ENCODE results near the gene PIEZO2.

PIEZO2 gene

GRCh38 chr18:10913919-10914318 lies 235.4 kb downstream of the PIEZO2 start:
- Histone ChIP-seq H3K27ac (no peak overlapping the region), H3K9me3 (no peaks in the 10 kb centered on the region), H3K4me3 (no peak overlapping the region), H3K4me1 (no peaks in the 10 kb centered on the region), H3K27me3 (no peaks in the 10 kb centered on the region), H3K9ac (no peak overlapping the region), H4K20me1 (no peaks in the 10 kb centered on the region), H3K4me2 (no peak overlapping the region), H3K36me3 (no peaks in the 10 kb centered on the region)
- TF ChIP-seq Cebpa-rat (IDR thresholded peaks at IDR 0.05): no peak

- TF ChIP-seq Cebpa-rat (IDR thresholded peaks at IDR 0.05): no peak
- H3K4me1 ChIP-seq: no peaks in the 10 kb centered on the region
- H3K27me3 ChIP-seq: no peaks in the 10 kb centered on the region
- no peak overlapping the region for H3K27ac ChIP-seq
- H3K36me3 ChIP-seq: no peaks in the 10 kb centered on the region
- no peak overlapping the region for H3K4me2 ChIP-seq
- H3K9me3 ChIP-seq: no peaks in the 10 kb centered on the region
- H4K20me1 ChIP-seq: no peaks in the 10 kb centered on the region
- H3K9ac ChIP-seq: no peak overlapping the region
- H3K4me3 ChIP-seq: no peak overlapping the region
These were observed 236.4 kb downstream of the PIEZO2 start for GRCh38 chr18:10912790-10913545.

- Histone ChIP-seq H3K4me3 (no peak overlapping the region), H3K4me2 (no peak overlapping the region), H3K9ac (no peak overlapping the region), H3K4me1 (no peaks in the 10 kb centered on the region), H3K27me3 (no peaks in the 10 kb centered on the region), H3K9me3 (no peaks in the 10 kb centered on the region), H3K27ac (no peak overlapping the region), H3K36me3 (no peaks in the 10 kb centered on the region), H4K20me1 (no peaks in the 10 kb centered on the region)
- no peak for TF ChIP-seq Cebpa-rat (IDR thresholded peaks at IDR 0.05)
These were observed 239.6 kb downstream of the PIEZO2 start for GRCh38 chr18:10909724-10910123.

- no peak for TF ChIP-seq Cebpa-rat (IDR thresholded peaks at IDR 0.05)
- H3K27ac ChIP-seq: no peak overlapping the region
- no peak overlapping the region for H3K4me2 ChIP-seq
- no peaks in the 10 kb centered on the region for H3K36me3 ChIP-seq
- H3K4me3 ChIP-seq: no peak overlapping the region
- H3K9ac ChIP-seq: no peak overlapping the region
- no peaks in the 10 kb centered on the region for H4K20me1 ChIP-seq
- no peaks in the 10 kb centered on the region for H3K9me3 ChIP-seq
- H3K4me1 ChIP-seq: no peaks in the 10 kb centered on the region
- no peaks in the 10 kb centered on the region for H3K27me3 ChIP-seq
These were observed 240.6 kb downstream of the PIEZO2 start for GRCh38 chr18:10908760-10909159.

DNA sequence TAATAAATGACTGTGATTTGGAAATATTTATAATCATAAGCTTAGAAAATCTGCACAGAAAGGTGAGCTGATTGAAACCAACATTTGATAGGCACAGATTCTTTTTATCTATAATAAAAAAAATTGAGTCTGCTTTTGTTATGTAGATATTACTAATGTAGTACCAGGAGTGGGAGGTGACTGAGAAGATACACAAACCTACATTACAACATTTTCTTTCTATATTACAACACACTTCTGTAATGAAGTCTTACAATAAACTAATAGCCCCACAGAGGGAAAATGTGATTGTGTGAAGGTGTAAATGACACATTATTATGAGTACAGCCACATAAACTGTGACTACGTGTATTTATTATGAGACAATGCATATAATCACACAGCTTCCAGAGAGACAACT lies 241.6 kb downstream of the PIEZO2 start:
- H3K27ac ChIP-seq: no peak overlapping the region
- H3K4me3 ChIP-seq: no peak overlapping the region
- H3K9me3 ChIP-seq: no peaks in the 10 kb centered on the region
- H3K4me2 ChIP-seq: no peak overlapping the region
- no peak overlapping the region for H3K9ac ChIP-seq
- no peaks in the 10 kb centered on the region for H3K27me3 ChIP-seq
- H3K36me3 ChIP-seq: no peaks in the 10 kb centered on the region
- H3K4me1 ChIP-seq: no peaks in the 10 kb centered on the region
- TF ChIP-seq Cebpa-rat (IDR thresholded peaks at IDR 0.05): no peak
- no peaks in the 10 kb centered on the region for H4K20me1 ChIP-seq

DNA sequence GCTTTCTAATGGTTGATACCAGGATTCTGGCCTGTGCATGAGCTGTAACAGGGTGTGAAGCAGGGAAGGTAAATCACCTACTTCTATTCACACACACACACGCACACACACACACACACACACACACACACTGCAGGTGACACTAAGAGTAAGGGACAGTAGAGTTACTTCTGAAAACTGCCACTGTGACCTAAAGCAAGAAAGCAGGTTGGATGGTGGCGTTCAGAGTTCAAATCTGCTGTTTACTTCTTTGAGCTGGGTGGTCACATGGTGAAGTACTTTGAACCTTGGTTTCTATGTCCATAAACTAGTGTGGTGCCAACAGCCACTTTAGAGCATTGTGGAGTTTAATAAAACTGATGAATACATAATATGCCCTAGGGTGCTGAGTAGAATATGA lies 248.0 kb downstream of the PIEZO2 start:
- Histone ChIP-seq H3K9ac (no peak overlapping the region), H3K27ac (no peak overlapping the region), H3K4me2 (no peak overlapping the region), H3K9me3 (no peaks in the 10 kb centered on the region), H3K27me3 (no peaks in the 10 kb centered on the region), H3K36me3 (no peaks in the 10 kb centered on the region), H3K4me3 (no peak overlapping the region), H4K20me1 (no peaks in the 10 kb centered on the region), H3K4me1 (peaks cover 28% of the 10 kb centered on the region)
- TF ChIP-seq Cebpa-rat (IDR thresholded peaks at IDR 0.05): no peak

DNA sequence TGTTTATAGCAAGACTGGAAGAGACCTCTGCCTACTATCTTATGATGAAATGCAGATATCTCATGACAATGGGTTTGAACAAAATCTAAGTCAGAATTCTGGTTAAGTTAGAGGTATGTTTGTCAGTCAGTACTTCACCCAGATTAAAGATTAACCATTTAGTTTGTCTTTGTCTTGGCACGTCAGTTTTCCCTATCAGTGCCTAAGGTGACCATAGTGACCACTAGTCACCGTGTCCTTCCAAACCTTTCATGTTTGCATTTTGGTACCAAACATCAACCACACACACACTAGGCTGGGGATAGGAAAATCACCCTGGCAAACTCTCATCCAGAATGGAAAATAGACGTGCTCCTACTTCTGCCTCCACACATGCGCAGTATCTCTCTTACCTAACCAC lies 248.9 kb downstream of the PIEZO2 start:
- no peaks in the 10 kb centered on the region for H3K27me3 ChIP-seq
- H3K27ac ChIP-seq: no peak overlapping the region
- H3K4me3 ChIP-seq: no peak overlapping the region
- no peaks in the 10 kb centered on the region for H3K9me3 ChIP-seq
- no peaks in the 10 kb centered on the region for H3K36me3 ChIP-seq
- H3K4me1 ChIP-seq: peaks cover 32% of the 10 kb centered on the region
- H3K9ac ChIP-seq: no peak overlapping the region
- H3K4me2 ChIP-seq: no peak overlapping the region
- no peak for TF ChIP-seq Cebpa-rat (IDR thresholded peaks at IDR 0.05)
- H4K20me1 ChIP-seq: no peaks in the 10 kb centered on the region

- no peak overlapping the region for H3K4me3 ChIP-seq
These were observed 249.9 kb downstream of the PIEZO2 start for GRCh38 chr18:10899481-10899880.

DNA sequence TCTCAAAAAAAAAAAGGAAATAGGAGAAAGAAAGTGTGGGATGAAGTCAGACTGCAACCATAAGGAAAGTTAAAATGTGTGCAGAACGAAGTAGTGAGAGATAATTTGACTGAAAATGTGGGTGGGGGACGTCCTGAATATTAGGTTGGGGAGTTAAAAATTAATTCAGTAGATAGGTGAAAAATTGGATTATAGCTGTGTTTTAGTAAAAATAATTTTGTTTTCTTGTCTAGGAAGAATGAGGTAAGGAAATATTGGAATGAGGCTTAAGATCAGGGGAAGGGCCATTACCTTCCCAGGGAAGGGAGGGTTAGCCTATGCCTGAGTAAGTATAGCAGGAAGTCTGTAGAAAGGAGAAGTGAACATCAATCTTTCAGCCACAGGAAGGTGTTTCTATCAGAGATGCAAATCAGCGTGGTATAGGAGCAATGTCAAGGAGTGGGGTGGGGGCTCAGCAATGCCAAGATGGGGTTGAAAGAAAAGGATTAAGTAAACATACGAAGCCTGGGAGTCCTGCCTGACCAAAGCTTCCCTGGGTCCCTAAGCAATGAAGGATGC lies 250.9 kb downstream of the PIEZO2 start:
- Histone ChIP-seq H3K9ac (no peak overlapping the region), H4K20me1 (no peaks in the 10 kb centered on the region), H3K4me2 (peak overlapping the region; percentile 39), H3K9me3 (no peaks in the 10 kb centered on the region), H3K4me3 (no peak overlapping the region), H3K27me3 (no peaks in the 10 kb centered on the region), H3K36me3 (no peaks in the 10 kb centered on the region), H3K4me1 (peaks cover 42% of the 10 kb centered on the region), H3K27ac (no peak overlapping the region)
- TF ChIP-seq Cebpa-rat (IDR thresholded peaks at IDR 0.05): no peak

More at GRCh38 chr18:10899481-10899880, 249.9 kb downstream of the PIEZO2 start:
- no peaks in the 10 kb centered on the region for H3K27me3 ChIP-seq
- no peak for TF ChIP-seq Cebpa-rat (IDR thresholded peaks at IDR 0.05)
- no peak overlapping the region for H3K27ac ChIP-seq
- no peaks in the 10 kb centered on the region for H3K36me3 ChIP-seq
- no peaks in the 10 kb centered on the region for H3K9me3 ChIP-seq
- no peak overlapping the region for H3K4me2 ChIP-seq
- no peak overlapping the region for H3K9ac ChIP-seq
- H3K4me1 ChIP-seq: peaks cover 36% of the 10 kb centered on the region
- H4K20me1 ChIP-seq: no peaks in the 10 kb centered on the region

DNA sequence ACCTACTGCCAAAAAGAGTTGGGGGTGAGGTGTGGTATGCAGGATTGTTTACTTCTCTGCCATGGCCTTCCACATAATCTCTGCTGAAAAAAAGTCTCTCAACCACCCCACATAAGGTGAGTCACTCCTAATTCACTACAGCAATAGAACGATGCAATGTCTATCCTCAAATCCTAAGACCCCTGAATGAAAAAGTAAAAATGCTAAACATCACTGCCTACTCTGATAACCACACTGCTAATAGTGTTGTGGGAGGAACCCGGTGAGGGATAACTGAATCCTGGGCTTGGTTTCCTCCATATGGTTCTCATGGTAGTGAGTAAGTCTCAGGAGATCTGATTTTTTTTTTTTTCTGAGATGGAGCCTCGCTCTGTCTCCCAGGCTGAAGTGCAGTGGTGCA lies 252.5 kb downstream of the PIEZO2 start:
- Histone ChIP-seq H3K4me2 (peak overlapping the region; percentile 71), H3K4me1 (peaks cover 42% of the 10 kb centered on the region), H3K9me3 (no peaks in the 10 kb centered on the region), H3K36me3 (no peaks in the 10 kb centered on the region), H3K27ac (no peak overlapping the region), H3K9ac (no peak overlapping the region), H4K20me1 (no peaks in the 10 kb centered on the region), H3K27me3 (no peaks in the 10 kb centered on the region), H3K4me3 (no peak overlapping the region)
- TF ChIP-seq Cebpa-rat (IDR thresholded peaks at IDR 0.05): no peak
